ENCODE data around the gene OR8H3.
"Not testable (repeated sequence)": the region's sequence is repeated elsewhere in the genome, so short reads cannot be mapped to it uniquely, and the experiment has no call there.

Gene OR8H3, protein sequence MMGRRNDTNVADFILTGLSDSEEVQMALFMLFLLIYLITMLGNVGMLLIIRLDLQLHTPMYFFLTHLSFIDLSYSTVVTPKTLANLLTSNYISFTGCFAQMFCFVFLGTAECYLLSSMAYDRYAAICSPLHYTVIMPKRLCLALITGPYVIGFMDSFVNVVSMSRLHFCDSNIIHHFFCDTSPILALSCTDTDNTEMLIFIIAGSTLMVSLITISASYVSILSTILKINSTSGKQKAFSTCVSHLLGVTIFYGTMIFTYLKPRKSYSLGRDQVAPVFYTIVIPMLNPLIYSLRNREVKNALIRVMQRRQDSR

DNA sequence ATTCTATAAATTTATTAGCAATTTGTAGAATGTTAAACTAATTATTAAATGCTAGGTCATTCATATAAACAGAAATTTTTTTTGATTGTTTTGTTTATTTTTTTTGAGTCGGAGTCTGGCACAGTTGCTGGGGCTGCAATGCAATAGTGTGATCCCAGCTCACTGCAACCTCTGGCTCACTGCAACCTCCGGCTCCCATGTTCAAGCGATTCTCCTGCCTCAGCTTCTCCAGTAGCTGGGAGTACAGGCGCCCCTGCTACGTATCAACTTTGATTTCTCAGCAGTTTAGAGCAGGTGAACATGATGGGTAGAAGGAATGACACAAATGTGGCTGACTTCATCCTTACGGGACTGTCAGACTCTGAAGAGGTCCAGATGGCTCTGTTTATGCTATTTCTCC lies at the start of gene OR8H3:
OR8H3 (plus strand) TSS at position 301 of the 400 bp plus-strand sequence; CDS start at position 301, 0 bp downstream.
- no peak for DNase-seq

DNA sequence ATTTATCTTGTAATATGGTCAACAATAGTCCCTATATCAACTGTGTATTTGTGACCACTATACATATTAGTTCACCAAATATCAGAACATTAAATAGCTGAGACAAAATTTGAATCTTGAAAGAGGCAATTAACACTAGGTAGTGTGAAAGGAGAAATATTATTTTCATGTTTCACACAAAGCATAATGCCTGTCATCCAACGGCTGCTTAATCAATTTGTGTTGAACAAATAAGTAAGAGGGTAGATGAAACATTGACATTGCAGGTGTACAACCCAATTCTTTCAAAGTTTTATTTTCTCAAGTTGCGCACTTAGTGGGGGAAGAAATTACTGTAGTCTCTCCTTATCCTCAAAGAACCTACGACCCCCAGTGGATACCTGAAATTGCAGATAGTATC lies 32.5 kb upstream of the OR8H3 start:
- no peak for DNase-seq

DNA sequence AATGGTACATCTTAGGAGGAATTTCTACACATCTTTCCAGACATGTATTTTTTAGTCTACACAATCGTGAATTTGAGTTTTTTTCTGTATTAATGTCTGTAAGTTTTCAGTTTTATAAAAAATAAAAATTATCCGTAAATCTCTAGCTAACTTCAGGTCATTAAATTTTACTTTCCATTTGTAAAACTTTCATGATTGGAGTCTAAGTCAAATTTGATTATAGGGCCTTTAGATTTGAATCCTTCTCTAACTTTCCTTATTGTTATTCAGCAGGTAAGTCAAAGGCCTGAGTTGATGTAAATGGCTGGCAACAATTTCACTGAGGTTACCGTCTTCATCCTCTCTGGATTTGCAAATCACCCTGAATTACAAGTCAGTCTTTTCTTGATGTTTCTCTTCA lies 29.2 kb upstream of the OR8H3 start, which contains the start of gene OR8I2:
OR8I2 (plus strand) TSS at position 301 of the 400 bp plus-strand sequence; CDS start at position 301, 0 bp downstream.
- DNase-seq: no peak

DNA sequence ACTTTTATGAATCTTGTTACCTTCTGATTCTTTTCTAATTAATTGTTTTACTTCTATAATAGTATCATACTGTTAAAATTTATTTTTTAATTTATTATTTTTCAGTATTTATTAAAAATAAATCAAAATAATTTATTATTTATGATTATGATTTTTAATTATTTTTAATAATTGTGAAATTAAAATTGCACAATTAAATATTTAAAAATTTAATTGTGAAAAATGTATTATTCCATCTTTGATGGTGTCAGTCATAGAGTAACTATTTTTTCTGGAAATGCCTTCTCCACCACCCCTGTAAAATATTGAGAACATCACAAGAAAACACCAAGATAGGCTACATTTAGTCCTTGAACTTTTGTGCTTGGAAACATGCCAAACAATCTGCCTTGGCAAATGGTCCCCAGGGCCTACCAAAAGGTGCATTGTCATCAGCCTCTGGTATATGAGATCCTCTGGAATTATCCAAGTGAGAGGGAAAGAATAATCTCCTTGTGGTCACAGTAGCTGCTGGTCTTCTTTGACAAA lies 18.9 kb upstream of the OR8H3 start, which contains the start of gene OR8H2:
OR8H2 (plus strand) TSS at position 478 of the 528 bp plus-strand sequence. CDS start 1,356 bp downstream, outside the sequence.
- DNase-seq: no peak

DNA sequence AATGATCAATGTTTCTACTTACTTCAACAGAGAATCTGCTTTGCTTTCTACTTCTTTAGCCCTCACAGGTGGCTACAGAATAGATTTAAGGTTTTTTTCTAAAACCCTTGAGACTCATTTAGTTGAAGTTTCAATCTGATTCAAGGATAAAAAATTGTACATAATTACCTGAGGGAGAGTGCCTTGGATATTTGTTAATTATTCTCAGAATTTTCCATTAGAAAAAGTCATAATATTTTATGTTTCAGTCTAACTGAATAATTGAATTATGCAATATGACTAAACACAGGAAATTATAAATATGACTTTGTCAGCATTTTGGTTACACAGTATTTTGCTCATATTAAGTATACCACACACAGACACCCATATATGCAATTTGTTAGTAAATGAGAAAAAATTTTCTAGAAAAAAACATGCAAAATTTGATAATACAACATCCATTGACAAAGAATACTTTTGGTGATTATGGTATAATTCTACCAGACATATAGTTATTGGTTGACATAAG lies 18.0 kb downstream of the OR8H3 start, which contains the start of gene OR8J3:
OR8J3 (minus strand) TSS at position 51 of the 511 bp plus-strand sequence. CDS start 2,483 bp downstream, outside the sequence.
- DNase-seq: no peak

DNA sequence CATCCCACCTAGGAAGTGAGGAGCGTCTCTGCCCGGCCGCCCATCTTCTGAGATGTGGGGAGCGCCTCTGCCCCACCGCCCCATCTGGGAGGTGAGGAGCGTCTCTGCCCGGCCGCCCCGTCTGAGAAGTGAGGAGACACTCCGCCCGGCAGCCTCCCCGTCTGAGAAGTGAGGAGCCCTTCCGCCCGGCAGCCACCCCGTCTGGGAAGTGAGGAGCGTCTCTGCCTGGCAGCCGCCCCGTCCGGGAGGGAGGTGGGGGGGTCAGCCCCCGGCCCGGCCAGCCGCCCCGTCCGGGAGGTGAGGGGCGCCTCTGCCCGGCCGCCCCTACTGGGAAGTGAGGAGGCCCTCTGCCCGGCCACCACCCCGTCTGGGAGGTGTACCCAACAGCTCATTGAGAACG lies 21.5 kb downstream of the OR8H3 start:
- DNase-seq: not testable (repeated sequence)

DNA sequence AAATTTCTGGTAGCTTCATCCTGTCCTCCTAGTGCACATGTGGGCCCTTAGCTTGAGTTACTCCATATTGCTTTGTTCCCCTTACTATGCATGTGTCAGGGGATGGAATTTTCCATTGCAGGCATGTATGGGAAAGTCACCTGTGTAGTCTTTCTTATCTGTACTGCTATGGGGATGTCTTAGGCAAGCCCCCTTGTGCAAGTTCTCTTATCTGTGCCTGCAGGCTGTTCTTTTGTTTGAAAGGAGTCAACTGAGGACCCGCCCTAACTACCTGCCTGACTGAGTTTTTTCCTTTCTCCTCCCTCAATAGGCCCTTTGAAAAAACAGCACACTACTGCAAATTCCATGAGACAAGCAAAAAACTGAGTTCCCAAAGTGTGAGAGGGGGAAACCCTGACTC lies 29.2 kb downstream of the OR8H3 start:
- DNase-seq: no peak

DNA sequence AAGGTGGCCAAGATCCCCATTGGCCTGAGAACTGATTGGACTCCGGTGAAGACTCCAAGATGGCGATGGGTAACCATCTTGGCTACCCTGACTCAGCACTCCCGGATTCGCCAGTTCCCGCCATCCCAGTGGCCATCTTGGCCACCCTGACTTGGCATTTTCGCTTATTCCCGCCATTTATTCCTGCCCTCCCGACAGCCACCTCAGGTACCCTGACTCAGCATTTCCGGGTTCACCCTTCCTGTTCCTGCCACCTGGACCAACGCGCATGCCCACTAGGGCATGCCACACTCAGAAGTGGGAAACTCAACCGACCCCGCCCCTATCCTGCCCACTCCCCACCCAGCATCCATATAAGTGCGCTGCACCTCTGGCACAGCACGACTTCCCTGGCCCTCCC lies 30.2 kb downstream of the OR8H3 start:
- DNase-seq: no peak

DNA sequence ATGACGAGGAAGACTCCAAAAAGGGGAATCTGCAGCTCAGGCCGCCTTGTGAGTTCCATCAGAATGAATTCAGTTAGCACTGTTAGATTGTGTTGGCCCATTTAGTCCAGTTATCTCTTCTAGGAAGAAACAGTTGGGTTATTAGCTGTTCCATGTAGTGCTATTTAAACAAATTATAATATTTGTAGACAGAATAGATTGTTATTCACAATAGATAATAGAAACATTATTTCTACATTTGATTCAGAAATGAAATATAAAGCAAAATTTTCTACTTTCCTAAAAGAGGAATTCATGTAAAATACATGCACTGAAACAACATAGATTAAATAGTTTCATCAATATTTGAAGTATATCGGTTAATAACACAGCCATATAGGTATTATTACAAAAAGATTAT lies 38.0 kb downstream of the OR8H3 start, which contains the start of gene OR8K5:
OR8K5 (minus strand) TSS at position 101 of the 400 bp plus-strand sequence; CDS start at position 101, 0 bp downstream.
- DNase-seq: no peak

DNA sequence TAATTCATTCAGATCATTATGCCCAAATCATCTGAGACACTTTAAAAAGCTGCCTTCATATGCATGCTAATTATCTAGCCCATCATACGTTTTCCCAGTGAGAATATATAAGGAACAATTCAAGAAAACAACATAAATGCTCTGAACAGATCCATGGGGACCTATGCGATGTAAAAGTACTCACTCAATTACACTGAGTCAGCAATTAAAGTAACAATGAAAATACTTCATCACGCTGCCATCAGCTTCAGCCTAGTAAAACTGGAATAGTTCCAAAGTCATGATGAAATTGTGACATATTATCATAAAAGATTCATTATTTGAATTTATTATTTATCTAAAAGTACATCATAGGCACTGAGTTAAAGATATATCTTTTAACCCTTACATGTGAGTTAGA lies 41.6 kb downstream of the OR8H3 start:
- DNase-seq: no peak

DNA sequence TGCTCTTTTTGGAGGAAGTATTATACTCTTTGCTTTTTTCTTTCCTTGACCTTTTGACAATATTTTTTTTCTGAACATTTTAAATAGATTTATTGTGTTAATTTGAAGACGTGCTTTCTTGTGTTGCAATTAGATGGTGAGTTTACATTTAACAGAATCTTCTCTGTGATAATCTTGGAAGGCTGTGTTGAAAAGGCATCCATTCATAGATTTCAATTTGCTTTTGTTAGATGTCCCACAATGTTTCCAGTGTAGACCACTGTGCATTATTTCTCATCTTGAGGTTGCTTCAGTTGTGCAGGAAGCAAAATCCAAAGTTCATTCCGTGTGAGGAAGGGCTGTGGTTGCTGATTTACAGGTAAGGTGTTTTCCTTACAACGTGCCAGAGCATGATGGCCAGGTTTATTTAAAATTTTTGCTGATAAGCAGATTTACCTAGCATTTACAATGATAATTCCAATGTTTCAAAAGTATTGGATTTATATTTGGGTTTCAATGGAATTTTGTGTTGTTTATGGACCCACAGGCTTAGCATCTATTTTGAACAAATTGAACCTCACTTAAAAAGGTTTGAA lies 50.2 kb downstream of the OR8H3 start:
- no peak for DNase-seq
